NCI-H526 treated with DMSO at 0.1 percent for 48 hours (cell line): ENCODE results near the gene CLIP1.
A peak's percentile ranks its signal among the peaks of the same experiment; 100 is the strongest.
"Not testable (repeated sequence)": the region's sequence is repeated elsewhere in the genome, so short reads cannot be mapped to it uniquely, and the experiment has no call there.

ENCODE experiments used
- DNase-seq: peaks from one replicate; lab custom pipeline; 2025; lab: John Stamatoyannopoulos, UW

The CLIP1 gene

GRCh38 chr12:122310626-122311333 lies 111.7 kb downstream of the CLIP1 start:
- no peak for DNase-seq

- DNase-seq, result no peak
Measured at GRCh38 chr12:122309564-122310121, 112.8 kb downstream of the CLIP1 start.

DNA sequence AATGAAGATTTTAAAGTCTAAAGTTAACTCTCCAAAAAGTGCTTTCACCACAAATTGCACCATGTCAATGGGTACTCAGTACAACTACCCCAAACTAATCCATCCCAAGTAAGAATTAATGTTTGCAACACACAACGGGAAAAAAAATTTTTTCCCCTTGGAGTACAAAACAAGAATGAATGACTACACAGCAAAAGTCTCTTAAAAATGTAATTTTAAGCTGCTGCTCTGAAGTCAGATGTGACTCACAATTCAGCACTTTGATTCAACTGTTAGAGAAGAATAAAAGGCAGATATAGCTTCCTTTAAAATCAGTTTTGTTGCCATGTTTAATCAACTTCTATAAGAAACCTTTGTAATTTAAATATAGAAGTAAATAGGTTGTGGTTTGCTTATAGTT lies 113.7 kb downstream of the CLIP1 start:
- no peak for DNase-seq

GRCh38 chr12:122306407-122306806 lies 116.1 kb downstream of the CLIP1 start:
- no peak for DNase-seq

GRCh38 chr12:122304924-122305323 lies 117.5 kb downstream of the CLIP1 start:
- peak; percentile 85 for DNase-seq

DNA sequence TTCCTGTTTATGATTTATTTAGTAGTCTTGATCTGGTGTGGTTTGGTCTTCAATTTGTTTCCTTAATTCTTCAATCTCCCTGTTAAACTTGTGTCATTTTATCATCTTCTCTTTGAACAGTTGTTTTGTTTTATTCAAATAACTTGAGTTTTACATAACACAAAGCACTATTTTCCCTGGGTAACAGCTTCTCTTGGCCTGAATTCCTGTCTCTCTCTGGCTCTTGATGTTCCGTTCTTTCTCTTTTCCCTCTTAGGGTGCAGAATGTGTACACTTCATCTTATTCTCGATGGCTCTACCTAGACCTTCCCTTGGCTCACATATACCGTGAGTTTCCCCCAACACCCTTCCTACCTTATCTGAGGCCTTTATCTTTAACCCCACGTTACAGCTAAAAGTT lies 119.4 kb downstream of the CLIP1 start:
- no peak for DNase-seq

DNA sequence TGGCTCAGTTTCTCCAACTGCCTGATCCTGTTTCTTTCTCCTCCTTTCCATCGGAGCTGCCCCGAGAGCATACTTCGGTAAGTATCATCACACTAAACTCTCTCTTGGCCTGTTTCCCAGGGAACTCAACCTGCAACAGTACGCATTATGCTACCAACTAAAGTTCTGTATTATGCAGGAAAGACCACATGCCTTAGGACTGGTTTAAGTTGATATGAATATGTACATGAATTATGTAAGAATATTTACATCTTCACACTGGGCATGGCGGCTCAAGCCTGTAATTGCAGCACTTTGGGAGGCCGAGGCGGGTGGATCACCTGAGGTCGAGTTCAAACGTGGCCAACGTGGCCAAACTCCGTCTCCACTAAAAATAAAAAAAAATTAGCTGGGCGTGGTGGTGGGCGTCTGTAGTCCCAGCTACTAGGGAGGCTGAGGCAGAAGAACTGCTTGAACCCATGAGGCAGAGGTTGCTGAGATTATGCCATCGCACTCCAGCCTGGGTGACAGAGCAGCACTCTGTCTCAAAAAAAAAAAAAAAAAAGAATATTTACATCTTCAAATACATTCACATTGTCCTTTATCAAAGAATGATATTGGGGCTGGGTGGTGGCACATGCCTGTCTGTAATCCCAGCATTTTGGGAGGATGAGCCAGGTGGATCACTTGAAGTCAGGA lies 124.3 kb downstream of the CLIP1 start:
- DNase-seq, result no peak

- no peak for DNase-seq
Measured at GRCh38 chr12:122297494-122297893, 125.0 kb downstream of the CLIP1 start.

- DNase-seq, result no peak
Measured at GRCh38 chr12:122295877-122296276, 126.6 kb downstream of the CLIP1 start.

- DNase-seq, result no peak
Measured at GRCh38 chr12:122293081-122293480, 129.4 kb downstream of the CLIP1 start.

- DNase-seq, result no peak
Measured at GRCh38 chr12:122291431-122291830, 131.0 kb downstream of the CLIP1 start.

- no peak for DNase-seq
Measured at GRCh38 chr12:122283680-122284079, 138.8 kb downstream of the CLIP1 start.

DNA sequence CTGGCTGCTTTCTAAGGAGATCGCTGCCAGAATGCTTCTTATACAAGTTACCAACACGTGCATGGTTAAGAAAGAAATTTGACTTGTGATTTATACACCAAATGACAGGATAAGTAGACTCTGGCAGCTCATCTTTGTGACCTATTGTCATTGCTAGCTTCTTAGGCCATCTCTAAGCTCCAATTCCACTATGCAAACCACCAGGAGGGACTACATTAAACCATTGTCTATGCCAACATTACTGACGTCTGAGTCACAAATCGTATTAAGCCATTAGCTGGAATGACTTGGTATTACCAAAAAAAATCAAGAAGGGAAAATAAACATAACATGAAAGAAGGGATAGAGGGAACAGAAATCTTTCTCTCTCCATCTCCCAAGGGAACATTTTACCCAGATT lies 140.4 kb downstream of the CLIP1 start:
- no peak for DNase-seq

- DNase-seq, result no peak
Measured at GRCh38 chr12:122276242-122276641, 146.2 kb downstream of the CLIP1 start.

GRCh38 chr12:122275459-122275858 lies 147.0 kb downstream of the CLIP1 start:
- no peak for DNase-seq

DNA sequence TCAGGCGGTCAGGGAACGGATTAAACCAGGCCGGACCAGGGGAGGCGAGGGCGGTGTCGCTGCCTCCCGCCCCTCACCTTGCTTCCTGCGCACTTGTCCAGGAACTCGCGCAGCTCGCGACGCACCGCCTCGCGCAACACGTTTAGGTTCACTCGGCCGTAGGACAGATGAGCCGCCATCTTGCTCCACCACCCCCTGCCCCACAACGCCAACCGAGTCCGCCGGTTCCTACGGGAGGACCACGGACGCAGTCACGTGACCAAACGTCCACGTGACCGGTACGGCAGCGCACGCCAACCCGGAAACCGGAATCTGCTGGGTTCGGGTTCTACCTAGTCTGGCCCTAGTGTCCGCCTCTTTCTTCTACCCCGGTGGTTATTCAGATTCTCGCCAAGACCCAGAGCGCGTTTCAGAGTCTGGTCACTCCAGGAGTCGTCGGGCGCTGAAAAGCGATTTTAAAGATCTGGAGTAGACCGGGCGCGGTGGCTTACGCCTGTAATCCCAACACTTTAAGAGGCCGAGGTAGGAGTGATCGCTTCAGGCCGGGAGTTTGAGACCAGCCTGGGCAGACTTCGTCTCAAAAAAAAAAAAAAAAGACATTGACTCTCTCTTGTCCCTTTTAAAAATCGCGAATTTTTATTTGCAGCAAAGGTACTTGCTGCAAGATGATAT lies 156.1 kb downstream of the CLIP1 start, which contains the start of gene VPS33A:
VPS33A (minus strand) TSS at position 265 of the 672 bp plus-strand sequence; CDS start at position 179, 86 bp downstream.
- peak; percentile 89 for DNase-seq

DNA sequence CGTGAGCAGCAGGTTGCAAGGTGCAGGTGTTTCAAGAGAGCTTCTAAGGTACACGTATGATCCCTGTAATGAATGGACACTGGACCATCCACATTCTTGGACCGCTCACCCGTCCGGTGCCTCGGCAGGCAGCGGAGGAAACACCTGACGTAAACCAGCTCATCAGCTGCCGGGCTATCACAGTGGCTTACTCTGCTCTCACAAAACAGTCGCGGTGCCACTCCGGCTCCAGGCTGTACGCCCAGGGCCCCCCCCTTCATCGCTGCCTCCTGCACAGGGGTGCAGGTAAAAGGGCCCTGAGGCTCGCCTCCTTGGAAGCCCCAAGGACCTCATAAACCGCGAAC lies 156.6 kb downstream of the CLIP1 start:
- DNase-seq, result no peak

DNA sequence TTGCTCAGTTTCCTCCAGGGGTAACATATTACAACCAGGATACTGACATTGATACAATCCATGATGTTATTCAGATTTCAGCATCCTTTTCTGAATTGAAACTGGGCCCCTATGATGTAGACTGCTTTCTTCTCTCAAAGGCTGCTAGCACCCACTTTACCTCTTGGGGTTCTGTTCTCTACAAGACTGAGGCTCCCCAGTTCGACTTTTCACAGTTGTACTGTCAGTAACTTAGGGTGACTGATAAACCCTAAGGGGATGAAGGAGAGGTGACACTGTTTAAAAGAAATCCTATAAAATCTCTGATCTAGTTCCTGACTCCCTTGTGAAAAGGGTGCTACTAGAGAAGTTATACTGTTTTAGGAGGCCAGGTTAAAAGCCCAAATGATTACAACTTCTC lies 157.0 kb downstream of the CLIP1 start:
- DNase-seq, result no peak

- not testable (repeated sequence) for DNase-seq
Measured at GRCh38 chr12:122260735-122261134, 161.7 kb downstream of the CLIP1 start.

- not testable (repeated sequence) for DNase-seq
Measured at GRCh38 chr12:122258939-122259338, 163.5 kb downstream of the CLIP1 start.

- DNase-seq, result not testable (repeated sequence)
Measured at GRCh38 chr12:122258462-122258861, 164.0 kb downstream of the CLIP1 start.

DNA sequence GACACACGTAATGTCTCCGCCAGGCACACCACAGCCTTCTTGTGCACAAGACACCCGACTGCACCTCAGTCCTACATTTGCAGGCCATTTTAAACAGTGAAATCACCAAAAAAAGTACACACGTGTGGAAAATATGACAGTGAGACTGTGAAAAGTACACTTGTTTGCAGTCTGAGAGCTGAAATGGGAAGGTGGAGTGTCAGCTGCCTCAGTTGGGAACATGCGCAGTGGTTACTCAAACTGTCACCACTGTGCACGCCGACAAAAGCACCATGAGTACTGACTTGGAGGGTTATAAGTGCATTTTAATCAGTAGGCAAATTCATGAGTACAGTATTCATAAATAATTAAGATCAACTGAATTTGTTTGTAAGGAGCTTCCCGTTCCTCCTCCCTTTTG lies 171.9 kb downstream of the CLIP1 start:
- DNase-seq, result no peak

DNA sequence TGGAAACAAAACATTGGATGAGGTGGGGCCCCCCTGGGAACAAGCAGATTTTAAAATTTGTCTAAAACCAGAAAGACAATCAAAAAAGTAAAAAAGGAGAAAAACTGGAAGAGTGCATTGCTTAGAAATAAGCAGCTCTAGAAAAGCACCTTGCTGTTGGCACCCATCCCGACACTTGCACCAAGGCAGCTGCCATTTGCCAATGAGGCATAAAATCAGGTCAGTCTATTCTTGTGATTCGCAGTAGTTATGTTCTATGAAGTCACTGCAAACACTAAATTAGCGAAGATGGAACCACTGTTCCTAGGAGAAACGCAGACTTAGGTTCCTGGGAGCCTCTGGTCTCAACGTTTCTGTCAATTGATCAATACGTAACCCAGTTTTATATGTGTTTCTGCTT lies 172.4 kb downstream of the CLIP1 start:
- DNase-seq, result no peak
